ENCODE data around the gene ABHD11.
"Not testable (repeated sequence)": the region's sequence is repeated elsewhere in the genome, so short reads cannot be mapped to it uniquely, and the experiment has no call there.

The ABHD11 gene

GRCh38 chr7:73715648-73716317, 22.8 kb downstream of the ABHD11 start:
- H3K14ac ChIP-seq (ENCODE audit: low read length), result no peak overlapping the region
- H3K27me3 ChIP-seq (ENCODE audit: insufficient read depth, low read length), result peaks cover 5% of the 10 kb centered on the region
- H3K4me1 ChIP-seq (ENCODE audit: control insufficient read depth in 1 of 2, insufficient read depth in 2 of 2, low read length in 2 of 2), result peaks cover 10 to 19% of the 10 kb centered on the region in 2 experiments
- no peaks in the 10 kb centered on the region for H3K9me3 ChIP-seq (ENCODE audit: insufficient read depth, low read depth, low read length)
- H3K4ac ChIP-seq (ENCODE audit: low read depth, low read length), result no peak overlapping the region
- no peak overlapping the region for H2BK120ac ChIP-seq (ENCODE audit: insufficient read depth, low read length, poor library complexity)
- H3K79me1 ChIP-seq (ENCODE audit: low read length), result peaks cover 3% of the 10 kb centered on the region
- H2AFZ ChIP-seq (ENCODE audit: insufficient read depth, low read length, poor library complexity), result no peak overlapping the region
- H3K79me2 ChIP-seq (ENCODE audit: control insufficient read depth, insufficient read depth, low read length, poor library complexity), result peaks cover 2% of the 10 kb centered on the region
- H3K23ac ChIP-seq (ENCODE audit: low read length), result no peak overlapping the region
- no peaks in the 10 kb centered on the region for H3K36me3 ChIP-seq (ENCODE audit: control insufficient read depth in 1 of 2, insufficient read depth in 2 of 2, low read length in 2 of 2)
- no peak overlapping the region for H4K91ac ChIP-seq (ENCODE audit: low read depth, low read length)
- H2BK5ac ChIP-seq (ENCODE audit: low read depth, low read length, poor library complexity), result no peak overlapping the region
- no peak overlapping the region for H3K27ac ChIP-seq (ENCODE audit: low read depth, low read length)
- no peak overlapping the region for H2BK12ac ChIP-seq (ENCODE audit: low read length)
- DNase-seq, result peak; percentile 96 to 99
- H3K18ac ChIP-seq (ENCODE audit: low read length), result no peak overlapping the region
- WGBS (ENCODE audit: extremely low coverage, insufficient coverage, insufficient read length), result no CpG with 5 or more reads among the region's 16 CpGs
- H3K9ac ChIP-seq (ENCODE audit: low read length), result no peak overlapping the region
- no peak overlapping the region for H4K8ac ChIP-seq (ENCODE audit: low read depth, low read length)
- H4K12ac ChIP-seq (ENCODE audit: low read depth, low read length), result no peak overlapping the region
- no peak overlapping the region for H3K4me3 ChIP-seq (ENCODE audit: low read depth, low read length)
- H2AK5ac ChIP-seq (ENCODE audit: low read length), result no peak overlapping the region
- peak overlapping the region; percentile 5 for H3K4me2 ChIP-seq (ENCODE audit: low read length)

DNA sequence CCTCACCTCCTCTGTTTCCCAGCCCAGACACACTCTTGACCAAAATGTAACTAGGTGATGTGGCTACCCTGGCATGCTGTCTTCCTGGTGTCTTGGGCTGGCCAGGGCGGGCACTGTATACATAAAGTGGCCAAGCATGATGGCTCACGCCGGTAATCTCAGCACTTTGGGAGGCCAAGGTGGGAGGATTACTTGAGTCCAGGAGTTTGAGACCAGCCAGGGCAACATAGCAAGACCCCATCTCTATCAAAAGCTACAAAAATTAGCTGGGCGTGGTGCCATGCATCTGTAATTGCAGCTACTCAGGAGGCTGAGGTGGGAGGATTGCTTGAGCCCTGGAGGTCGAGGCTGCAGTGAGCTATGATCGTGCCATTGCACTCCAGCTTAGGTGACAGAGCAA, 25.3 kb downstream of the ABHD11 start:
- H3K27ac ChIP-seq (ENCODE audit: low read depth, low read length); H2AK5ac ChIP-seq (ENCODE audit: low read length); H4K8ac ChIP-seq (ENCODE audit: low read depth, low read length); DNase-seq; H3K36me3 ChIP-seq (ENCODE audit: control insufficient read depth in 1 of 2, insufficient read depth in 2 of 2, low read length in 2 of 2); H3K4me1 ChIP-seq (ENCODE audit: control insufficient read depth in 1 of 2, insufficient read depth in 2 of 2, low read length in 2 of 2); H4K12ac ChIP-seq (ENCODE audit: low read depth, low read length); H3K9me3 ChIP-seq (ENCODE audit: insufficient read depth, low read depth, low read length); H3K79me2 ChIP-seq (ENCODE audit: control insufficient read depth, insufficient read depth, low read length, poor library complexity); H3K4me3 ChIP-seq (ENCODE audit: low read depth, low read length); H3K27me3 ChIP-seq (ENCODE audit: insufficient read depth, low read length); H3K23ac ChIP-seq (ENCODE audit: low read length); H2AFZ ChIP-seq (ENCODE audit: insufficient read depth, low read length, poor library complexity); H3K4me2 ChIP-seq (ENCODE audit: low read length); H2BK120ac ChIP-seq (ENCODE audit: insufficient read depth, low read length, poor library complexity); H3K18ac ChIP-seq (ENCODE audit: low read length); H3K79me1 ChIP-seq (ENCODE audit: low read length); H3K4ac ChIP-seq (ENCODE audit: low read depth, low read length); H4K91ac ChIP-seq (ENCODE audit: low read depth, low read length); H3K9ac ChIP-seq (ENCODE audit: low read length); H2BK5ac ChIP-seq (ENCODE audit: low read depth, low read length, poor library complexity); H2BK12ac ChIP-seq (ENCODE audit: low read length); H3K14ac ChIP-seq (ENCODE audit: low read length): not testable (repeated sequence)
- no CpG with 5 or more reads among the region's 6 CpGs for WGBS (ENCODE audit: extremely low coverage, insufficient coverage, insufficient read length)

DNA sequence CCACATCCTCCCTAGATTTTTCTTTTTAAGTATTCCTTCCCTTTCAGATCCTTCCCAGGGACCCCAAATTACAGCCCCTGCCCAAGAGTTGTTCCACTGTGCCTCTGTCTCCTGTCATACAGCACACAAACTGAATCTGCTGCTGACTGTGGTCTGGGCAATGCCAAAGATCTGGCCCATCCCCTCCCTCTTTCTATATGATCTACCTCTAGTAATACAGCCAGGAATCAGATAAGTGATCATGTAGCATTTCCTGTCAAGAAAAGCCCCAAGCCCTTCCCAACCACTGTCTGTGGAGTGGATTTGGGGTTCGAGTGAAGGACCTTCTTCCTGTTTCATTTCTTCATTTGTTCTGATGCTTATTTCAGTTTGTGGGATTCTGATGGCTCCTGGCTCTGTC, 25.8 kb downstream of the ABHD11 start:
- Histone ChIP-seq H4K12ac (ENCODE audit: low read depth, low read length) (no peak overlapping the region), H3K36me3 (ENCODE audit: control insufficient read depth in 1 of 2, insufficient read depth in 2 of 2, low read length in 2 of 2) (peaks cover 0 to 2% of the 10 kb centered on the region in 2 experiments), H3K14ac (ENCODE audit: low read length) (no peak overlapping the region), H2BK120ac (ENCODE audit: insufficient read depth, low read length, poor library complexity) (no peak overlapping the region), H2BK5ac (ENCODE audit: low read depth, low read length, poor library complexity) (no peak overlapping the region), H3K79me2 (ENCODE audit: control insufficient read depth, insufficient read depth, low read length, poor library complexity) (no peaks in the 10 kb centered on the region), H3K23ac (ENCODE audit: low read length) (no peak overlapping the region), H3K27ac (ENCODE audit: low read depth, low read length) (no peak overlapping the region), H4K8ac (ENCODE audit: low read depth, low read length) (no peak overlapping the region), H3K4me3 (ENCODE audit: low read depth, low read length) (no peak overlapping the region), H3K27me3 (ENCODE audit: insufficient read depth, low read length) (no peaks in the 10 kb centered on the region), H2AFZ (ENCODE audit: insufficient read depth, low read length, poor library complexity) (no peak overlapping the region), H3K4ac (ENCODE audit: low read depth, low read length) (no peak overlapping the region), H3K4me2 (ENCODE audit: low read length) (no peak overlapping the region), H3K9ac (ENCODE audit: low read length) (no peak overlapping the region), H3K9me3 (ENCODE audit: insufficient read depth, low read depth, low read length) (peaks cover 1% of the 10 kb centered on the region), H3K79me1 (ENCODE audit: low read length) (no peaks in the 10 kb centered on the region), H2AK5ac (ENCODE audit: low read length) (no peak overlapping the region), H4K91ac (ENCODE audit: low read depth, low read length) (no peak overlapping the region), H3K4me1 (ENCODE audit: control insufficient read depth in 1 of 2, insufficient read depth in 2 of 2, low read length in 2 of 2) (peaks cover 6 to 10% of the 10 kb centered on the region in 2 experiments), H2BK12ac (ENCODE audit: low read length) (no peak overlapping the region), H3K18ac (ENCODE audit: low read length) (no peak overlapping the region)
- DNase-seq, result no peak
- WGBS (ENCODE audit: extremely low coverage, insufficient coverage, insufficient read length), result no CpG with 5 or more reads among the region's 1 CpG

GRCh38 chr7:73708961-73709549, 29.5 kb downstream of the ABHD11 start:
- H3K4me3 ChIP-seq (ENCODE audit: low read depth, low read length), result no peak overlapping the region
- peaks cover 2% of the 10 kb centered on the region in 2 experiments for H3K4me1 ChIP-seq (ENCODE audit: control insufficient read depth in 1 of 2, insufficient read depth in 2 of 2, low read length in 2 of 2)
- DNase-seq, result no peak
- peaks cover 3 to 5% of the 10 kb centered on the region in 2 experiments for H3K36me3 ChIP-seq (ENCODE audit: control insufficient read depth in 1 of 2, insufficient read depth in 2 of 2, low read length in 2 of 2)
- H3K4ac ChIP-seq (ENCODE audit: low read depth, low read length), result no peak overlapping the region
- H3K18ac ChIP-seq (ENCODE audit: low read length), result no peak overlapping the region
- H3K79me1 ChIP-seq (ENCODE audit: low read length), result no peaks in the 10 kb centered on the region
- H3K9ac ChIP-seq (ENCODE audit: low read length), result no peak overlapping the region
- no peak overlapping the region for H4K91ac ChIP-seq (ENCODE audit: low read depth, low read length)
- H2AFZ ChIP-seq (ENCODE audit: insufficient read depth, low read length, poor library complexity), result no peak overlapping the region
- H2BK12ac ChIP-seq (ENCODE audit: low read length), result no peak overlapping the region
- peaks cover 1% of the 10 kb centered on the region for H3K9me3 ChIP-seq (ENCODE audit: insufficient read depth, low read depth, low read length)
- H3K27ac ChIP-seq (ENCODE audit: low read depth, low read length), result no peak overlapping the region
- no peak overlapping the region for H3K23ac ChIP-seq (ENCODE audit: low read length)
- no CpG with 5 or more reads among the region's 16 CpGs for WGBS (ENCODE audit: extremely low coverage, insufficient coverage, insufficient read length)
- no peak overlapping the region for H2BK120ac ChIP-seq (ENCODE audit: insufficient read depth, low read length, poor library complexity)
- no peaks in the 10 kb centered on the region for H3K79me2 ChIP-seq (ENCODE audit: control insufficient read depth, insufficient read depth, low read length, poor library complexity)
- H4K8ac ChIP-seq (ENCODE audit: low read depth, low read length), result no peak overlapping the region
- no peaks in the 10 kb centered on the region for H3K27me3 ChIP-seq (ENCODE audit: insufficient read depth, low read length)
- no peak overlapping the region for H3K4me2 ChIP-seq (ENCODE audit: low read length)
- no peak overlapping the region for H3K14ac ChIP-seq (ENCODE audit: low read length)
- no peak overlapping the region for H2BK5ac ChIP-seq (ENCODE audit: low read depth, low read length, poor library complexity)
- H2AK5ac ChIP-seq (ENCODE audit: low read length), result no peak overlapping the region
- H4K12ac ChIP-seq (ENCODE audit: low read depth, low read length), result no peak overlapping the region
